ENCODE results near the gene AKAP10. TPM values are rescaled to one million over a fixed set of nuclear protein-coding genes. Genes with fewer than 3 reads are reported as not detected.

AKAP10 gene
- total RNA-seq, 1 experiment from 2014 or later: 52.7 TPM

GRCh38 chr17:20010936-20011335 lies 33.3 kb upstream of the AKAP10 start:
- peak overlapping the region; percentile 80; the same call in 1 of the 2 replicates for H3K4me3 ChIP-seq
- H3K4me2 ChIP-seq: peak overlapping the region; percentile 100
- no peak overlapping the region for H3K27ac ChIP-seq
- H3K27me3 ChIP-seq (ENCODE audit: insufficient read depth, low read depth): no peaks in the 10 kb centered on the region
- H4K20me1 ChIP-seq (ENCODE audit: insufficient read depth): no peaks in the 10 kb centered on the region
- peaks cover 16% of the 10 kb centered on the region for H3K4me1 ChIP-seq (replicated peaks; ENCODE audit: insufficient read depth)
- H3K36me3 ChIP-seq (ENCODE audit: low read depth): no peaks in the 10 kb centered on the region
- H3K9me3 ChIP-seq (ENCODE audit: insufficient read depth, low read depth): no peaks in the 10 kb centered on the region
- peaks cover 10% of the 10 kb centered on the region; the same call in 1 of the 2 replicates for H3F3A ChIP-seq (ENCODE audit: insufficient read depth, low read depth)
- no peak for DNase-seq
- ChIA-PET CTCF (interaction anchor here (1.3 to 1.5 kb wide), 2 partner anchors 18 to 110 kb away, joined by 4 to 22 read pairs; no protein-coding TSS in a partner anchor), POLR2A (ENCODE audit: unreplicated experiment) (interaction anchor here (0.7 kb wide), 2 partner anchors 75 to 79 kb away, joined by 3 read pairs; no protein-coding TSS in a partner anchor)
- H3K9me2 ChIP-seq (ENCODE audit: insufficient read depth): no peaks in the 10 kb centered on the region
- intact Hi-C loops (cut with micrococcal nuclease; ENCODE audit: unreplicated experiment): loop anchor here (1.0 kb wide), 1 partner anchor 55 kb away; no protein-coding TSS in a partner anchor
- H2AFZ ChIP-seq: no peak overlapping the region
- no TSS peak for BruUV-seq (replicated peaks)
- no peaks in the 10 kb centered on the region for H3K79me2 ChIP-seq (ENCODE audit: low read depth)
- TF ChIP-seq EZH2 (IDR thresholded peaks at IDR 0.05; ENCODE audit: low read depth): no peak

- intact Hi-C loops (cut with micrococcal nuclease; ENCODE audit: unreplicated experiment): loop anchor here (1.0 kb wide), 1 partner anchor 56 kb away; no protein-coding TSS in a partner anchor
- H3K79me2 ChIP-seq (ENCODE audit: low read depth): no peaks in the 10 kb centered on the region
- ChIA-PET POLR2A (ENCODE audit: unreplicated experiment) (interaction anchor here (0.6 to 0.7 kb wide), 3 partner anchors 76 to 554 kb away, joined by 3 read pairs; no protein-coding TSS in a partner anchor), CTCF (interaction anchor here (0.5 to 1.5 kb wide), 9 partner anchors 18 to 111 kb away, joined by 3 to 22 read pairs (median 5); no protein-coding TSS in a partner anchor)
- H3K27ac ChIP-seq: no peak overlapping the region
- H3K36me3 ChIP-seq (ENCODE audit: low read depth): no peaks in the 10 kb centered on the region
- no peaks in the 10 kb centered on the region for H4K20me1 ChIP-seq (ENCODE audit: insufficient read depth)
- peaks cover 10% of the 10 kb centered on the region; the same call in 1 of the 2 replicates for H3F3A ChIP-seq (ENCODE audit: insufficient read depth, low read depth)
- no peaks in the 10 kb centered on the region for H3K27me3 ChIP-seq (ENCODE audit: insufficient read depth, low read depth)
- peak overlapping the region; percentile 100 for H2AFZ ChIP-seq
- peak; percentile 60 to 77 for DNase-seq
- no peaks in the 10 kb centered on the region for H3K9me3 ChIP-seq (ENCODE audit: insufficient read depth, low read depth)
- H3K9me2 ChIP-seq (ENCODE audit: insufficient read depth): no peaks in the 10 kb centered on the region
- TSS peak; percentile 31 for BruUV-seq (replicated peaks)
- peaks cover 16% of the 10 kb centered on the region for H3K4me1 ChIP-seq (replicated peaks; ENCODE audit: insufficient read depth)
- TF ChIP-seq CTCF (conservative IDR thresholded peaks at IDR 0.05): peak; percentile 55; the same call in 1 of the 2 replicates
- no peak for TF ChIP-seq EZH2 (IDR thresholded peaks at IDR 0.05; ENCODE audit: low read depth)
- peak overlapping the region; percentile 80 for H3K4me3 ChIP-seq
- H3K4me2 ChIP-seq: peak overlapping the region; percentile 100
Observed at GRCh38 chr17:20010099-20010863, 32.7 kb upstream of the AKAP10 start.

GRCh38 chr17:20009302-20010098 lies 31.9 kb upstream of the AKAP10 start, which contains the start of gene SPECC1:
Gene SPECC1, plus strand, starts transcription at chr17:20009359. Its CDS starts 87,293 bp downstream, at chr17:20096652.
- intact Hi-C loops (cut with micrococcal nuclease; ENCODE audit: unreplicated experiment): loop anchor here (1.0 to 2.0 kb wide), 4 partner anchors 57 to 107 kb away; no protein-coding TSS in a partner anchor
- BruUV-seq (replicated peaks): no TSS peak
- H3K27ac ChIP-seq: no peak within 1 kb of the TSS

More at GRCh38 chr17:20009302-20010098, 31.9 kb upstream of the AKAP10 start, which contains the start of gene SPECC1:
- CTCF ChIA-PET: interaction anchor here (0.5 to 1.5 kb wide), 10 partner anchors 16 to 112 kb away, joined by 3 to 22 read pairs (median 4); no protein-coding TSS in a partner anchor
- H4K20me1 ChIP-seq (ENCODE audit: insufficient read depth): no peaks in the 10 kb centered on the region
- H2AFZ ChIP-seq: peak within 1 kb of the TSS; percentile 100
- peak; percentile 66 to 94 for DNase-seq
- POLR2A ChIA-PET (ENCODE audit: unreplicated experiment): interaction anchor here (0.6 kb wide), 1 partner anchor 553 kb away, joined by 3 read pairs; no protein-coding TSS in a partner anchor
- H3K9me2 ChIP-seq (ENCODE audit: insufficient read depth): no peaks in the 10 kb centered on the region
- H3F3A ChIP-seq (ENCODE audit: insufficient read depth, low read depth): peaks cover 10% of the 10 kb centered on the region; the same call in 1 of the 2 replicates
- peak within 1 kb of the TSS; percentile 80 for H3K4me3 ChIP-seq
- H3K27me3 ChIP-seq (ENCODE audit: insufficient read depth, low read depth): no peaks in the 10 kb centered on the region
- no peaks in the 10 kb centered on the region for H3K9me3 ChIP-seq (ENCODE audit: insufficient read depth, low read depth)
- H3K4me1 ChIP-seq (replicated peaks; ENCODE audit: insufficient read depth): peaks cover 16% of the 10 kb centered on the region
- no peak for TF ChIP-seq EZH2 (IDR thresholded peaks at IDR 0.05; ENCODE audit: low read depth)
- TF ChIP-seq CTCF (conservative IDR thresholded peaks at IDR 0.05): no peak; the same call in 1 of the 2 replicates
- no peaks in the 10 kb centered on the region for H3K79me2 ChIP-seq (ENCODE audit: low read depth)
- no peaks in the 10 kb centered on the region for H3K36me3 ChIP-seq (ENCODE audit: low read depth)
- H3K4me2 ChIP-seq: peak within 1 kb of the TSS; percentile 100
